ENCODE data around the gene RAP1GAP2.

DNA sequence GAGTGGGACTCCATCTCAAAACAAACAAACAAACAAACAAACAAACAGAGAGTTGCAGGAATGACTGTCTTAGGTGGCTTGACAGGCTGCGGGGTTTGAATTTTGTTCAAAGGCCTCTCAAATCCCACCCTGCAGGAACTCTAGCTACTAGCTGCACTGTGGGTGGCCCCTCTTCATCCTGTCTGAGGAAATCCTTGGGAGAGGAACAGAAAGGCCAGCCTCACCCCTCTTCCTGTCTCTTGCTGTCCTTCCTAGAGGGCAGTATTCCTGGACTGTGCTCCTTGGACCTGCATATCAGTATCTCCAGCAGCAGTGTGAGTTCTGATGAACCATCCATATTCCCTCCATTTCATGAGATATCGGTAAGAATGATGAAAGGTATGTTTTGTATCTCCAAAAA, 44.7 kb upstream of the RAP1GAP2 start:
- TF ChIP-seq, protein P1, sequence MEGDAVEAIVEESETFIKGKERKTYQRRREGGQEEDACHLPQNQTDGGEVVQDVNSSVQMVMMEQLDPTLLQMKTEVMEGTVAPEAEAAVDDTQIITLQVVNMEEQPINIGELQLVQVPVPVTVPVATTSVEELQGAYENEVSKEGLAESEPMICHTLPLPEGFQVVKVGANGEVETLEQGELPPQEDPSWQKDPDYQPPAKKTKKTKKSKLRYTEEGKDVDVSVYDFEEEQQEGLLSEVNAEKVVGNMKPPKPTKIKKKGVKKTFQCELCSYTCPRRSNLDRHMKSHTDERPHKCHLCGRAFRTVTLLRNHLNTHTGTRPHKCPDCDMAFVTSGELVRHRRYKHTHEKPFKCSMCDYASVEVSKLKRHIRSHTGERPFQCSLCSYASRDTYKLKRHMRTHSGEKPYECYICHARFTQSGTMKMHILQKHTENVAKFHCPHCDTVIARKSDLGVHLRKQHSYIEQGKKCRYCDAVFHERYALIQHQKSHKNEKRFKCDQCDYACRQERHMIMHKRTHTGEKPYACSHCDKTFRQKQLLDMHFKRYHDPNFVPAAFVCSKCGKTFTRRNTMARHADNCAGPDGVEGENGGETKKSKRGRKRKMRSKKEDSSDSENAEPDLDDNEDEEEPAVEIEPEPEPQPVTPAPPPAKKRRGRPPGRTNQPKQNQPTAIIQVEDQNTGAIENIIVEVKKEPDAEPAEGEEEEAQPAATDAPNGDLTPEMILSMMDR (IDR thresholded peaks at IDR 0.05): no peak
- TF ChIP-seq POLR2AphosphoS5 (IDR thresholded peaks at IDR 0.05): no peak

Data from sigmoid colon (tissue), 4 donors.